HL-60/S4 treated with phorbol 12-myristate 13-acetate at 8.2 ng/mL for 4 days and 3 days (cell line): ENCODE measurements around the gene NAP1L5.

ENCODE experiments used
- in situ Hi-C: fragments of 300-500 bp; cut with MboI; formaldehyde crosslinking; loops from 2 replicates; pipeline ENCODE4 v1.15.0; 2022; ENCODE audit warnings: low sequenced_read_pairs

NAP1L5 gene

GRCh38 chr4:88722828-88723227 lies 25.2 kb upstream of the NAP1L5 start:
- in situ Hi-C loops = no loop called here

- in situ Hi-C loops = no loop called here
These were observed 24.7 kb upstream of the NAP1L5 start for GRCh38 chr4:88722276-88722780.

GRCh38 chr4:88720451-88721428 lies 23.1 kb upstream of the NAP1L5 start:
- in situ Hi-C loops = no loop called here

- in situ Hi-C loops = no loop called here
These were observed 21.8 kb upstream of the NAP1L5 start for GRCh38 chr4:88719381-88719780.

- in situ Hi-C loops = no loop called here
These were observed 20.5 kb upstream of the NAP1L5 start for GRCh38 chr4:88718098-88718497.

GRCh38 chr4:88713782-88714181 lies 16.2 kb upstream of the NAP1L5 start:
- in situ Hi-C loops = no loop called here

GRCh38 chr4:88709989-88710388 lies 12.4 kb upstream of the NAP1L5 start:
- in situ Hi-C loops = no loop called here

GRCh38 chr4:88706574-88706973 lies 8.9 kb upstream of the NAP1L5 start:
- in situ Hi-C loops = no loop called here

GRCh38 chr4:88705805-88706492 lies 8.3 kb upstream of the NAP1L5 start:
- in situ Hi-C loops = no loop called here

- in situ Hi-C loops = no loop called here
These were observed 7.6 kb upstream of the NAP1L5 start for GRCh38 chr4:88705223-88705622.

- in situ Hi-C loops = no loop called here
These were observed 5.2 kb upstream of the NAP1L5 start for GRCh38 chr4:88702782-88703181.

- in situ Hi-C loops = no loop called here
These were observed 890 bp upstream of the NAP1L5 start for GRCh38 chr4:88698519-88698918.

GRCh38 chr4:88697141-88697540 lies 488 bp downstream of the NAP1L5 start:
- in situ Hi-C loops = no loop called here

GRCh38 chr4:88696630-88697029 lies 999 bp downstream of the NAP1L5 start:
- in situ Hi-C loops = no loop called here

- in situ Hi-C loops = no loop called here
These were observed 3.8 kb downstream of the NAP1L5 start for GRCh38 chr4:88693792-88694191.

GRCh38 chr4:88690355-88690754 lies 7.3 kb downstream of the NAP1L5 start:
- in situ Hi-C loops = no loop called here

- in situ Hi-C loops = no loop called here
These were observed 16.4 kb downstream of the NAP1L5 start for GRCh38 chr4:88681209-88681608.

- in situ Hi-C loops = no loop called here
These were observed 22.1 kb downstream of the NAP1L5 start for GRCh38 chr4:88675543-88675942.

- in situ Hi-C loops = no loop called here
These were observed 22.6 kb downstream of the NAP1L5 start for GRCh38 chr4:88674979-88675378.

- in situ Hi-C loops = no loop called here
These were observed 23.1 kb downstream of the NAP1L5 start for GRCh38 chr4:88674565-88674964.

GRCh38 chr4:88673886-88674285 lies 23.7 kb downstream of the NAP1L5 start:
- in situ Hi-C loops = no loop called here

- in situ Hi-C loops = no loop called here
These were observed 24.6 kb downstream of the NAP1L5 start for GRCh38 chr4:88672987-88673386.
